ENCODE results near the gene COX8A. TPM values are rescaled to one million over a fixed set of nuclear protein-coding genes. Genes with fewer than 3 reads are reported as not detected.

COX8A gene
- polyA plus RNA-seq, 2 of the 4 experiments (the other 2 are of a cell fraction): 312 to 794 TPM

- peaks cover 9% of the 10 kb centered on the region; the same call in 2 of the 3 replicates for H3K4me1 ChIP-seq
- ATAC-seq (peak; percentile 98 to 99), DNase-seq (ENCODE audit: low read depth in 1 of 2, low spot score in 1 of 2) (peak; percentile 75 to 82), FAIRE-seq (no peak)
- H3K4me3 ChIP-seq: no peak overlapping the region
- H3K9me3 ChIP-seq: no peaks in the 10 kb centered on the region
- POLR2A ChIA-PET: interaction anchor here (1.3 kb wide), 1 partner anchor 107 kb away, joined by 9 read pairs; the partner anchor contains the start of gene MARK2
- 55% methylated on average over 14 of the region's 14 CpGs for WGBS (ENCODE audit: missing lambda C conversion rate)
- CTCF ChIA-PET: interaction anchor here (0.6 to 10.2 kb wide), 54 partner anchors 9 to 466 kb away, joined by 3 to 236 read pairs (median 5); partner anchors contain the start of genes MARK2, RCOR2, SPINDOC and ZFTA
- 0 out of 6 replicates have a peak overlapping the region, but pooled peaks of 1 of the 2 experiments have one; percentile 10 for H3K27ac ChIP-seq
- H3K4me2 ChIP-seq: peak overlapping the region; percentile 32; the same call in 1 of the 3 replicates
- peak; percentile 71 for TF ChIP-seq CTCF (IDR thresholded peaks at IDR 0.05)
- TF ChIP-seq SMC3 (IDR thresholded peaks at IDR 0.05): peak; percentile 83
- TF ChIP-seq MYC (IDR thresholded peaks at IDR 0.05; ENCODE audit: borderline replicate concordance, low read length): no peak
- peak; percentile 79 to 81 for TF ChIP-seq RAD21 (conservative IDR thresholded peaks at IDR 0.05 in 1 of 2, IDR thresholded peaks at IDR 0.05 in 1 of 2)
- TF ChIP-seq BHLHE40 (IDR thresholded peaks at IDR 0.05; ENCODE audit: low read depth, low read length): no peak
- no peak for TF ChIP-seq HES2 (IDR thresholded peaks at IDR 0.05)
These were observed 28.8 kb upstream of the COX8A start for GRCh38 chr11:63945477-63946163.

GRCh38 chr11:63951779-63952536, 22.5 kb upstream of the COX8A start:
- CTCF ChIA-PET: interaction anchor here (0.9 to 10.2 kb wide), 5 partner anchors 11 to 184 kb away, joined by 3 to 236 read pairs (median 4); partner anchors contain the start of genes MARK2 and ZFTA
- no peak overlapping the region for H3K4me3 ChIP-seq
- TF ChIP-seq HOXB13 (CRISPR knock-in tag; IDR thresholded peaks at IDR 0.05; ENCODE audit: low read depth) (no peak), ZSCAN20 (CRISPR knock-in tag; IDR thresholded peaks at IDR 0.05) (no peak), TP53 (CRISPR knock-in tag; IDR thresholded peaks at IDR 0.05) (no peak), BCL3 (IDR thresholded peaks at IDR 0.05) (no peak), FOXS1 (CRISPR knock-in tag; IDR thresholded peaks at IDR 0.05) (no peak), SMC3 (IDR thresholded peaks at IDR 0.05) (no peak), EP300 (IDR thresholded peaks at IDR 0.05) (no peak), RARB (CRISPR knock-in tag; IDR thresholded peaks at IDR 0.05) (no peak), JUNB (IDR thresholded peaks at IDR 0.05) (no peak), HES2 (IDR thresholded peaks at IDR 0.05) (no peak), CHD4 (IDR thresholded peaks at IDR 0.05; ENCODE audit: borderline replicate concordance) (no peak), EHMT2 (IDR thresholded peaks at IDR 0.05; ENCODE audit: low read depth) (no peak), CBX8 (IDR thresholded peaks at IDR 0.05) (no peak), TFCP2L1 (CRISPR knock-in tag; IDR thresholded peaks at IDR 0.05) (no peak), KDM1A (IDR thresholded peaks at IDR 0.05; ENCODE audit: low read depth) (no peak)
- WGBS (ENCODE audit: missing lambda C conversion rate): 91% methylated on average over 20 of the region's 20 CpGs
- ATAC-seq: no peak
- H3K9me3 ChIP-seq: no peaks in the 10 kb centered on the region
- POLR2A ChIA-PET: no interaction called here
- no peak for FAIRE-seq
- H3K27ac ChIP-seq: no peak overlapping the region
- no peak overlapping the region for H3K4me2 ChIP-seq
- no peaks in the 10 kb centered on the region for H3K4me1 ChIP-seq
- no peak for DNase-seq (ENCODE audit: low read depth in 1 of 2, low spot score in 1 of 2)
